ENCODE measurements around the gene CRIP2. TPM values are rescaled to one million over a fixed set of nuclear protein-coding genes. Genes with fewer than 3 reads are reported as not detected.

The CRIP2 gene
- total and polyA plus RNA-seq, 2 of the 8 experiments (the other 6 are each of a cell fraction or from before 2014, with no cell fraction given) = 4.2 to 13.5 TPM

- H4K91ac ChIP-seq (replicated peaks; ENCODE audit: insufficient read length, low read length) = no peak overlapping the region
- no peak overlapping the region for H4K5ac ChIP-seq (ENCODE audit: insufficient read length, low read depth, low read length)
- no peak overlapping the region for H3K4ac ChIP-seq (replicated peaks; ENCODE audit: insufficient read length, low read depth, low read length)
- peaks cover 0 to 10% of the 10 kb centered on the region in 2 experiments; a peak in 2 of 4 replicates for H3K79me2 ChIP-seq (ENCODE audit: control insufficient read depth in 1 of 2, insufficient read depth in 2 of 2, low read length in 2 of 2)
- FAIRE-seq = no peak
- H3K27me3 ChIP-seq (replicated peaks in 1 of 4; ENCODE audit: control insufficient read depth in 3 of 4, extremely low read depth in 1 of 4, insufficient read depth in 3 of 4, low read length in 3 of 4) = no peaks in the 10 kb centered on the region
- no peak overlapping the region; the same call in 1 of the 2 replicates for H4K8ac ChIP-seq (ENCODE audit: extremely low read depth, insufficient read depth, low read length)
- H2AK5ac ChIP-seq (ENCODE audit: low read depth, low read length) = no peak overlapping the region
- H3K4me2 ChIP-seq (ENCODE audit: insufficient read depth in 1 of 2, low read depth in 2 of 2, low read length in 2 of 2) = no peak overlapping the region
- no peaks in the 10 kb centered on the region for H3K9me3 ChIP-seq (ENCODE audit: insufficient read depth in 2 of 2, low read depth in 1 of 2, low read length in 1 of 2)
- H3K56ac ChIP-seq (replicated peaks; ENCODE audit: insufficient read length, low read depth, low read length) = no peak overlapping the region
- H3K23me2 ChIP-seq (ENCODE audit: low read depth, low read length) = no peaks in the 10 kb centered on the region
- no peaks in the 10 kb centered on the region for H3K4me1 ChIP-seq (replicated peaks in 1 of 4; ENCODE audit: control insufficient read depth in 3 of 4, insufficient read depth in 4 of 4, low read length in 3 of 4)
- no peak overlapping the region for H3K4me3 ChIP-seq (ENCODE audit: extremely low read depth in 1 of 4, insufficient read depth in 2 of 4, low read depth in 3 of 4, low read length in 4 of 4)
- no peak overlapping the region for H2BK120ac ChIP-seq (replicated peaks; ENCODE audit: low read depth, low read length)
- ChIA-PET CTCF (ENCODE audit: partially characterized antibody) (interaction anchor here (1.2 to 3.0 kb wide), 9 partner anchors 10 to 44 kb away, joined by 3 to 23 read pairs (median 6); no protein-coding TSS in a partner anchor), POLR2A (ENCODE audit: partially characterized antibody) (interaction anchor here (0.7 to 3.0 kb wide), 3 partner anchors 13 to 765 kb away, joined by 3 to 21 read pairs (median 6); no protein-coding TSS in a partner anchor)
- WGBS, 2 experiments (ENCODE audit: extremely low coverage in 1 of 2, insufficient coverage in 1 of 2, insufficient read length in 1 of 2, insufficient replicate concordance in 2 of 2, low coverage in 1 of 2, low lambda C conversion rate in 2 of 2, missing lambda C conversion rate in 1 of 2) = 95% methylated on average over 24 of the region's 26 CpGs; no CpG with 5 or more reads in 1 of the 2 experiments
- no peak for DNase-seq (ENCODE audit: low read depth in 1 of 2, low spot score in 2 of 2)
- H3K14ac ChIP-seq (ENCODE audit: insufficient read length) = no peak overlapping the region
- H4K20me1 ChIP-seq (replicated peaks in 1 of 2; ENCODE audit: control insufficient read depth in 1 of 2, insufficient read depth in 2 of 2, low read length in 2 of 2) = peaks cover 14 to 19% of the 10 kb centered on the region in 2 experiments
- H2BK20ac ChIP-seq (ENCODE audit: low read length) = no peak overlapping the region
- peaks cover 5 to 25% (median 17%) of the 10 kb centered on the region in 4 experiments; a peak in 6 of 8 replicates for H3K36me3 ChIP-seq (ENCODE audit: control insufficient read depth in 2 of 4, insufficient read depth in 4 of 4, low read length in 3 of 4)
- H3K27ac ChIP-seq (ENCODE audit: low read depth, low read length) = no peak overlapping the region
- no peak overlapping the region for H3K9ac ChIP-seq (replicated peaks in 1 of 4; ENCODE audit: extremely low read depth in 1 of 4, low read depth in 3 of 4, low read length in 3 of 4)
- no peak overlapping the region for H3K23ac ChIP-seq (ENCODE audit: insufficient read length)
- no peak overlapping the region for H2BK12ac ChIP-seq (ENCODE audit: low read depth, low read length)
- no peak overlapping the region for H2AFZ ChIP-seq (ENCODE audit: low read length)
- no peak overlapping the region for H2BK5ac ChIP-seq (ENCODE audit: low read depth, low read length)
- H3K79me1 ChIP-seq (ENCODE audit: low read depth, low read length) = peaks cover 13% of the 10 kb centered on the region; the same call in 1 of the 2 replicates
- H3K18ac ChIP-seq (ENCODE audit: extremely low read depth, low read length) = no peak overlapping the region
- H2BK15ac ChIP-seq (ENCODE audit: low read length) = no peak overlapping the region
- TF ChIP-seq CEBPB (IDR thresholded peaks at IDR 0.05; ENCODE audit: low read depth, low read length) = no peak
- TF ChIP-seq E2F6 (IDR thresholded peaks at IDR 0.05) = no peak
- TF ChIP-seq POLR2AphosphoS5 (IDR thresholded peaks at IDR 0.05; ENCODE audit: low read depth, low read length) = no peak
- TF ChIP-seq BCL11A (IDR thresholded peaks at IDR 0.05; ENCODE audit: low read depth in 2 of 2, low read length in 2 of 2) = no peak
- no peak for TF ChIP-seq EP300 (IDR thresholded peaks at IDR 0.05; ENCODE audit: borderline replicate concordance in 1 of 2, low read depth in 2 of 2, low read length in 2 of 2)
Observed at GRCh38 chr14:105445901-105446845, 28.4 kb upstream of the CRIP2 start.
